Fibroblast of lung (primary cell): ENCODE measurements around the gene MROH2A.

Experiments
- CTCF ChIP-seq, 2 donors: IDR thresholded peaks in 1 of 2; conservative IDR thresholded peaks in 1 of 2; 1 replicate in 1 of 2; 2 replicates in 1 of 2; pipeline ENCODE4 v1.5.1; 2011 to 2012; ENCODE audit warnings: low read length in 2 of 2, control low read depth in 1 of 2, inconsistent platforms in 1 of 2, low read depth in 1 of 2, mild to moderate bottlenecking in 1 of 2
- EZH2 ChIP-seq: IDR thresholded peaks from 2 replicates; pipeline ENCODE4 v1.5.1; 2012; ENCODE audit warnings: low read length, control low read depth, mild to moderate bottlenecking; ENCODE audit errors: missing control alignments

GRCh38 chr2:233844836-233845235, 66.7 kb downstream of the MROH2A start:
- TF ChIP-seq CTCF (conservative IDR thresholded peaks at IDR 0.05 in 1 of 2, IDR thresholded peaks at IDR 0.05 in 1 of 2; ENCODE audit: low read depth in 1 of 2, low read length in 2 of 2) = no peak
- no peak for TF ChIP-seq EZH2
